GM10248 (cell line): ENCODE data around the gene GABBR2.

Experiments used
- CTCF ChIA-PET: fragments of 300-600 bp; sonication (Branson Sonifier 250); formaldehyde crosslinking; extraction: SDS; loops from one replicate; lab custom pipeline; 2021; ENCODE audit warnings: antibody characterized with exemption; lab: Yijun Ruan, JAX
- POLR2A ChIA-PET: fragments of 350-650 bp; sonication (Branson Sonifier 250); formaldehyde crosslinking; extraction: SDS; loops from one replicate; lab custom pipeline; 2020; ENCODE audit warnings: antibody characterized with exemption; lab: Yijun Ruan, JAX
- DNase-seq: peaks from one replicate; pipeline ENCODE4 v3.0.0; 2012; ENCODE audit errors: extremely low spot score
- TF ChIP-seq, protein P1 (sequence below): IDR thresholded peaks from 2 replicates; pipeline ENCODE4 v1.5.1; 2012; ENCODE audit warnings: mild to moderate bottlenecking, low read depth; ENCODE audit errors: extremely low read depth, missing control alignments, control extremely low read depth

Gene GABBR2

GRCh38 chr9:98530275-98530674, 178.5 kb downstream of the GABBR2 start:
- CTCF ChIA-PET = no interaction called here
- POLR2A ChIA-PET = no interaction called here
- no peak for DNase-seq
- TF ChIP-seq, protein P1, sequence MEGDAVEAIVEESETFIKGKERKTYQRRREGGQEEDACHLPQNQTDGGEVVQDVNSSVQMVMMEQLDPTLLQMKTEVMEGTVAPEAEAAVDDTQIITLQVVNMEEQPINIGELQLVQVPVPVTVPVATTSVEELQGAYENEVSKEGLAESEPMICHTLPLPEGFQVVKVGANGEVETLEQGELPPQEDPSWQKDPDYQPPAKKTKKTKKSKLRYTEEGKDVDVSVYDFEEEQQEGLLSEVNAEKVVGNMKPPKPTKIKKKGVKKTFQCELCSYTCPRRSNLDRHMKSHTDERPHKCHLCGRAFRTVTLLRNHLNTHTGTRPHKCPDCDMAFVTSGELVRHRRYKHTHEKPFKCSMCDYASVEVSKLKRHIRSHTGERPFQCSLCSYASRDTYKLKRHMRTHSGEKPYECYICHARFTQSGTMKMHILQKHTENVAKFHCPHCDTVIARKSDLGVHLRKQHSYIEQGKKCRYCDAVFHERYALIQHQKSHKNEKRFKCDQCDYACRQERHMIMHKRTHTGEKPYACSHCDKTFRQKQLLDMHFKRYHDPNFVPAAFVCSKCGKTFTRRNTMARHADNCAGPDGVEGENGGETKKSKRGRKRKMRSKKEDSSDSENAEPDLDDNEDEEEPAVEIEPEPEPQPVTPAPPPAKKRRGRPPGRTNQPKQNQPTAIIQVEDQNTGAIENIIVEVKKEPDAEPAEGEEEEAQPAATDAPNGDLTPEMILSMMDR = no peak

- CTCF ChIA-PET = no interaction called here
- DNase-seq = no peak
- TF ChIP-seq, protein P1 = no peak
- POLR2A ChIA-PET = no interaction called here
Measured at GRCh38 chr9:98529841-98530240, 178.9 kb downstream of the GABBR2 start.

DNA sequence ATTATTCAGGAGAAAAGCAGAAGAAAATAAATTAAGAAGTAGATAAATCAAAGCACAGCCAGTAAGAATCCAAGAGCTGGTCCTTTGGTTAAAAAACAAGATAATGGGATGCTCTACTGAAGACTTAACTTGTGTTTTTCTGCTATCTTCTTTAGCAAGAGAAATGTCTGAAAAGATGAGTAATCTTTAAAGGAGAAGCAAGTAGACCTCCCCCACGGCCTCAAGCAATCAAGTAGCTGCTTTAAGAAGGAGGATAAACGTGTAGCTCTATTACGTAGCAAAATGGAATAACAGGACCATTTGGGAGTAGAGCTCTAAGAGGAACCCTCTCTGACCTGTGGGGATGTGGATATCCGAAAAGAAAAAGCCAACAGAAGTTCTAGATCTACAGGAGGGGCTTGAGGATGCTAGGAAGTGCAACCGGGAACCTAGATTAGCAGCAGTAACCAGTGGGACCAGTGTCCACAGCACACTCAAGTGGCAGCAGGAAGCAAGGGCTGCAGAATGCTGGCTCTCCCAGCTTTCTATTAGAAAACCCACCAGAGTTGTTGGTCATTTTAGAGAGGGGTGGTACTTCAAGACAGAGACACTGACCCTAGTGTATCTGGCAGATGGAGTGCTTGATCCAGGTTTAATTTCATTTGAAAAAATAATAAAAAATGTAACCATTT, 185.4 kb downstream of the GABBR2 start:
- POLR2A ChIA-PET = no interaction called here
- no peak for DNase-seq

DNA sequence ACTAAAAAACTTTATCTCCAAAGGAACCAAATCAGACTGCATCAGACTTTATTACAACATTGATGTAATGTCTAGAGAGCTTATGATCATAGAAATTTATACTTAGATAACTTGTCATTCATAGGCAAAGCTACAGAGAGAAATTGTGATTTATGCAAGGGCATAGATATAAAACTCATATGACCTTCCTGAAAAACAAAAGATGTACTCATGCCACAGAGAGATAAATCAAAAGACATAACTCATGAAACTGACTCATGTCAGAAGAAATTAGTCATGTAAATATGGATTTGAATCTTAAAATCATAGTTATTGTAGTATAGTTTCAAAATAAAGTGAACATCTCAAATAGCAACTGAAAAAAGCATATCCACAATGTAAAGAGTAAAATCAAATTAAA, 186.2 kb downstream of the GABBR2 start:
- CTCF ChIA-PET = interaction anchor here (0.7 to 1.4 kb wide), 4 partner anchors 12 to 209 kb away, joined by 3 to 4 read pairs (median 4); no protein-coding TSS in a partner anchor
- POLR2A ChIA-PET = no interaction called here
- TF ChIP-seq, protein P1 = no peak
- no peak for DNase-seq

More for the DNA sequence above, 185.4 kb downstream of the GABBR2 start:
- CTCF ChIA-PET = interaction anchor here (0.7 to 1.6 kb wide), 6 partner anchors 9 to 210 kb away, joined by 3 to 5 read pairs (median 4); no protein-coding TSS in a partner anchor
- TF ChIP-seq, protein P1 = no peak

- ChIA-PET POLR2A (no interaction called here), CTCF (interaction anchor here (1.3 kb wide), 1 partner anchor 16 kb away, joined by 3 read pairs; no protein-coding TSS in a partner anchor)
- TF ChIP-seq, protein P1 = no peak
- no peak for DNase-seq
Measured at GRCh38 chr9:98521141-98521540, 187.6 kb downstream of the GABBR2 start.

DNA sequence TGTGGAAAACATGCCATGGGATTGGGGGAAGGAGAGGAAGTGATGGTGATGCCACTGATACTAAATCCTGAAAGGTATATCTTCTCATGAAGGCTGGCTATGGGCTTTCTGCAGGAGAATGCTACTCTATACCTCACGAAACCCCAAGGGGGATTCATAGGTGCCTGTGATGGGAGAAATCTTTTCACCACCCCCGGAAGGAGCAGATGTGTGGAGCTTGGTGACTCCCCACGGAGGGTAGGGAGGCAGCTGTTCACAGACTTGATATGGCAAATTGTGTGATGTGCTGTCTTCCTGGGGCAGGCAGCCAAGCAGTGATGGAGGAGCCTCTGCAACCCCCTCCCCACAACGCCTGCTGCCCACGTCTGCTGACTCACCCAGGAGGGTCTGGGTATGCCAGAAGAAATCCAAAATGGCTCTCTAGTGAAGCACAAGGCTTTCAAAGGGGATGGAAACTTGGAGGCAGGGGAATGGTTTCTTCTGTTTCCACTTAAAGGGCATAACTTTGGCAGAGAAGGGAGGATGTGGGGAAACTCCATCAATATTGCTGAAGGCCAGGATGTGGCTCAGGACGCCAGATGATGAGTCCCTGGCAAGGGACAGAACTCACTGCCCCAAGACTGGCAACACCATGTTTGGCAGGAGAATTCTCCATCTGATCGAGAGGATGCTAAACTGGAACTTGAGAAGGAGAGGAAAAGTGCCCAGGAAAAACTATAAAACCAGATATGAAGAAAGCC, 188.3 kb downstream of the GABBR2 start:
- no peak for DNase-seq
- TF ChIP-seq, protein P1 = no peak
- ChIA-PET POLR2A (no interaction called here), CTCF (interaction anchor here (1.3 kb wide), 1 partner anchor 16 kb away, joined by 3 read pairs; no protein-coding TSS in a partner anchor)
